HG03460 (cell line): ENCODE results near the gene HS6ST1.

Source experiments
- ATAC-seq: cut with Tn5 transposase; IDR thresholded peaks from one replicate; pipeline ENCODE4 v1.9.1; 2021; ENCODE audit not compliant: unreplicated experiment

Gene HS6ST1

DNA sequence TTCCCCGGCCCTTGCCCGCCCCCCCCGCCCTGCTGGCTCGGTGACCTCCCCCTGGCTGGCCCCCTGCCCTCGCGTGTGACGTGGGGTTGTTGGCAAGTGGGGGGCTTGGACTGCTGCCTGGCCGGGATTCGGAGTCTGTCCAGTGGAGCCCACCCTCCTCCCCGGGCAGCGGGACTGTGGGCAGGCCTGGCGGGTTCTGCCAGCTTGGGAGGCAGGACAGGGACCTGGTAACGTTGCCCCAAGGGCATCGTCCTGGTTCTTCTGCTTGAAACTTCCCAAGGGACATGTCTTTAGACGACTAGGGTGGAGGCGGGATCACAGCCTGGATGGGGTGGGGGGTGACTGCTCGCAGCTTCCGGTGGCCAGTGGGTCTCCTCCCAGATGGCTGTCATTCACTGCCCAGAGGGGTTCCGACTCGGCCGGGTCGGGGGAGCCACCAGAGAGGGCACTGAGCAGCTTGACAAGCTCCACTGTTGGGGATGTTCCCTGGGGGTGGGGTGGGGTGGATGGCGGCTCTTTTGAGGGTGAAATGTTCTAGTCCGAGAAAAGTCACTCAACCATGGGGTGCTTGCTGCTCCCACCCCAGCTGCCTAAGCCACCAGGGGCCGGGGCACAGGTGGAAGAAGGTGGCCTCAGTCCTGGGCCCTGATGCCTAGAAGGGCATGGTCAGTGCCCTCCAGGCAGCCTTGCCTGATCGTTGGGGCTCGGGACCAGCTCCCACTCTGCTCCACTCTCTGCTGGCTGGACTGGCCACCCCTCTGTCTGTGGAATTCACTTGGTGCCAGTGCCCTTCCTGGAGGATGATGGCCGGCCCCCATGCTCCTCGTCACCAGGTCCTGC lies 4.3 kb upstream of the HS6ST1 start:
- no peak for ATAC-seq

DNA sequence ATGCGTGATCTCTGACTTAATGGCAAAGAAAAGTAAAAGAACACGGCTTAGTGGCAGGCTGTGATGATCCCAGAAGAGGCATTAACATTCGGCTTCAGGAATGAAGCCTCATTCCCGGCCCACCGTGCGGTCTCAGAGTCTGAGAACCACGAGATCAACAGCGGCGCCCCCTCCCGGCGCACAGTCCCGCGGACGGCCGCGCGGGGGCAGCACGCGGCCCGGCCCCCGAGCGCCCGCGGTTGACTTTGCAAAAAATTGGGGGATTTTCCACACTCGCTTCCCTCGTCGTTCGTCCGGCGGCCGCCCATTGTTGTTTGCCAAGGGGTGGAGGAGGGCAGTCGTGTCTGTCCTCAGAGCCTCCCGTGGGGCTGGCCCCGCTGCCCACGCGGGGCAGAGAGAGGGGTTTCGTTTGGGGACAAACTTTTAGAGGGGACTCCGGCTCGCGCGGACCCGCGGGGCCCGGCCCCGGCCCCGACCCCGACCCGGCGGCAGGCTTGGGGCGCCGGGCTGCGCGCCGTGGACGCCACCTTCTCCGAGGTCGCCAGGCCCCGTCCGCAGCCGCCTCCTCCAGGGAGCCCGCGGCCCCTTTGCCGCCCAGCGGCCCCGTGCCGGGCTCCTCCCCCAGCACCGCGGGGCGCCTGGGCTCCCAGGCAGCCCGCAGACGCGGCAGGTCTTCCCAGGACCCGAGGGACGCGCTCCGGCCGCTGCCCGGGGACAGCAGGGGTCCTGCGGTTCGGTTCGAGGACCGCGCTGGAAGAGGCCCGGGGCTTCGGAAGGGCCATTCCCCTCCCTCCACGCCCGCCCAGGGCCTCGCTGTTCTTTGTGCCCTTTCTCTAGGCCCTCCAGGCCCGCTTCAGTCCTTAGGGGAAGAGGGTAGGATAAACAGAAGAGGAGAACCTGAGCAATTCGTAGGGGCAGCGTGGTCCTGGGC lies 3.4 kb upstream of the HS6ST1 start:
- peak; percentile 39 for ATAC-seq

DNA sequence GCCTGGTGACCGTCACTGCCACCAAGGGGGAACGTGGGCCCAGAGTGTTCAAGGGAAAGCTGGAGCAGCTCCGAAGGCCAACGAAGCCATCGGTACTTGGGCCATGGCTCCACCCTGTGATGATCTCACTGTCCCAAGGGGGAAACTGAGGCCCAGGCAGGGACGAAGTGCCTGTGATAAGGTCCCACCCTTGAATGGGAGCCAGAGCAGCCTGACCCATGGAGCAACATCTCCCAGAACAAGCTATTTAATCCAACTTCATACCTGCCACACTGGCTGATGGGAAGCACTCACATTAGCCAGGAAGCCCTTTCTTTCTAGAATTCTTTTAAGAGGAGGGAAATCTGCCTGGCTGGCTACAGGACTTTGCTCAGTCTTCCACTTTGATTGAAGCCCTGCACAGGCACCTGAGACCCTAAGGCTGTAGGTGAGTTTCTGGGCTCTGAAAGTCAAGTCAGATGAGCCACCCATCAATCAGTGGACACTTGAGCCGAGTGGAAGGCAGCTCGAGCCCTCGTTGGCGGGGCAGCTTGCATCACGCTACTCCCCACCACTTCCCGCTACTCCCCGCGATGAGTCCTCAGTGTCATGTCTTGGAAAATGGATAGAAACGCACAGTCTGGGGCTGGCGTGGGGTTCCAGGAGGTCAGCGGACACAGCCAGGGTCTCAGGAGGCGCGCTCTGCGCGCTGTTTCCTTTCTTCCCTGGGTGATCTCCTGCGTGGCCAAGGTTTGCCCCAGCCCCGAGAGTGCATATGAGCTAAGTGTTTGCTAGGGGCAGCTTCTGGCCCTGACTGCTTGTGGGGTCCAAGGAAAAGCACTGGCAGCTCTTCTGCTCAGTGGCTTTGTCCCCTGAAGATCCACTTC lies 2.5 kb upstream of the HS6ST1 start:
- ATAC-seq: no peak

DNA sequence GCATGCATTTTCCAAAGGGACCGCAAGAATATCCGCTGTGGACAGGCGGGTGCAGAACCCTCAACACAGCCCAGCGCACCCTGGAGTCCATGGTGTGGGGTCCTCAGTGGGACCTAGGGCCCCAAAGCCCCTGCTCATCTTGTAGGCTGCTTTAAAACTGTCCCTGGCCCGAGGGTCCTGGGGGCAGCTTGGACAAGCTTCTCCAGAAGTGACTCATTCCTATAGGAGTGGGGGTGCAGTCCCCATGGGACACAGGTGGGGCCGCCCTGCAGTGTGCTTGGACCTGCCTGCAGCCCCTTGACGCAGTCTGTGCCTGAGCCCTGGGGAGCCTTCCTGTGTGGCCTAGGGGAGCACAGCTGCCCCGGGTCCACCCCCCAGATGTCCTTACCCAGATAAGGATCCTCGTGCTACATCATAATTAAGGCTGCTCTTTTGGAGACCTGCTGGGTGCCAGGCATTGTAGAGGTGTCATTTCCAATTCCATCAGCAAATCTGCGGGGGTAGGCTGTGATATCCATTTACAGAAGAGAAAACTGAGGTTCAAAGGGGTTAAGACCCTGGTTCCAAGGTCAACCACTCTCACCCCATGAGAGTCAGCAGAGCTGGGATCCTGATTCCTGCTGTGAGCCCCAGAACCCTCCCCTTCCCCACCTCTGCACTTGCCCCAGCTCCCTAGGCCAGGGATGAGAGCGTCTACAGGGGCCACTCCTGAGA lies 1.7 kb upstream of the HS6ST1 start:
- no peak for ATAC-seq

DNA sequence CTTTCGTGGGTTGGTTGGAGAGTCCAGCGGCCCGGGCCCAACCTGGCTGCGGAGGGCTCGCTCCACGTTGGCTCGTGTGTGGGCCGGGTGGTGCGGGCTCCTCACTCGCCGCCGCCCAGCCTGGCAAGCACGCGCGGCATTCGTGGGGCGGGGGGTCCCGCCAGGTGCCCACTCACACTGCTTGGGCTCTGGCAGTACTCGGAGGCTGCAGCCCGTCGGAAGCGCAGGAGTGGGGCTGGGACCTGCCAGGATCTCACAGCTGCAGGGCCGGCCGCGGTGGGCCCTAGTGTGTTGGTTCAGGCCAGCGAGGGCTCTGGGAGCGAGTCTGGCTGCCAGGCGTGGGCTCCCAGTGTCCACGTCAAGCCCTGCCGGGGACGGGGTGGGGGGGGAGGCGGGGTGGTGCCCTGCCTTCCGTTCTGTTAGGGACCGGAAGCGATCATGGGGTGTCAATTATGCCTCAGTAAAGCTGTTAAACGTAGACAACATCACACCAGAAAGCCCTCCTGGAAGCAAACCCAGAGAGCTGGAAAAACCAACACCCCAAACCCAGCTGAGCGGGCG lies 1.0 kb upstream of the HS6ST1 start:
- ATAC-seq: no peak

DNA sequence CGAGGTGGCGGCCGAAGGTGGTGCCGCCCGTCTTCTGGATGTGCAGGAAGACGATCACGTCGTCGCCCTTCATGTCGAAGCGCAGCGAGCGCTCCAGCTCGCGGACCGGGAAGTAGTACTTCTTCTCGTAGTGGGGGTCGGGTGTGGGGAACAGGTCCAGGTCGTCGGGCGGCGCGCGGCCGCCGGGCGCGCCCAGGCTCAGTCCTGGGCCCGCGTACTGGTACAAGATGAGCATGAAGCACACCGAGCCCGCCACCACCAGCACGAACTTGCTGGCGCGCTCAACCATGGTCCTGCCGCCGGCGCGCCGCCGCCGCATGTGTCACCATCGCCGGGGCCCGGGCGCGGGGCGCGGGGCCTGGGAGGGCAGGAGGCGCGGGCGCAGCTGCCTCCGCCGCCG lies 423 bp downstream of the HS6ST1 start:
- peak; percentile 5 for ATAC-seq

DNA sequence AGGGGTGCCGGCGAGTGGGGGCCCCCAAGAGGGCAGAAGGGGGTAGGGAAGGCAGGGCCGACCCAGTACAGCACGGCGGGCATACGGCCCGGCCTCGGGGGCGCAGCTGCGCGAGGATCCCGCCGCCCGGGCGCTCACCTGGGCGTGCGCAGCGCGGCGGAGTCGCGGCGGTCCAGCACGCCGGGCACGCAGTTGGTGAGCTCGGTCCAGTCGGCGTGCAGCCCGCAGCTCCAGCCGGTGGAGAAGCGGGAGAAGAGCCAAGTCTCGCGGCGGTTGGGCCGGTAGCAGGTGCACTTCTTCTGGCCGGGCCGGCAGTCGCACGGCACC lies 806 bp downstream of the HS6ST1 start:
- ATAC-seq: peak; percentile 3

DNA sequence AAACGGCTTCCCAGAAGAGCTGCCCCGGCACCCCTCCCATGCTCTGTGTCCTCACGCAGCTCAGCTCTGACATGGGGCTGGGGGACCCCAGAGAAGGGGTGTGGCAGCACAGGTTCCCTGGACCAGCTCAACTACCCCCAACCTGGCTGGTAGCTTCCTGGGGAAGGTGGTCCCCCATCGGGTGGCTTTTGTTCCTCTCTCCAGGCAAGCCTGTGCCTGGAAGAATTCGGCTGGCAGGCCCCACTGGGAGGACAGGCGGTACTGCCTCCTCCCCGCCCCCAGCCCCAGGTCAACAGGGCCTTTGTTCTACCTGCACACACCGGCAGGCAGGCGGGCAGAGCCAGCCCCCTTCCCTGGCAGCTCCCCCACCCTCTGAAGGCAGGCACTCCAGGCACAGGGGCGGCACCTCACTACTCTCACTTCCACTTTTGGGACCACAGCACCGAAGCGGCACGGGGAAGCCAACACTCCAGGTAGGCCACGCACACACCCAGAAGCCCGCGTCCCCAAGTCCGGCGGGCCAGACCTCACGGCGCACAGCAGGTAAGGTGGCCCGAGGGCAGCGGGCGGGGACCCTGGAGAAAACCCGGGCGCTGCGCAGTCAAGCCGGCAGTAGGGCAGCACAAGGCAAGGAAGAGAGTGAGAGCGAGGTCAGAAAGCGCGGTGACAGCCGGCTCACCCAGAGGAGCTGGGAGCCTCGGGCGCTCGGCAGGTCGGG lies 1.3 kb downstream of the HS6ST1 start:
- peak; percentile 45 for ATAC-seq

DNA sequence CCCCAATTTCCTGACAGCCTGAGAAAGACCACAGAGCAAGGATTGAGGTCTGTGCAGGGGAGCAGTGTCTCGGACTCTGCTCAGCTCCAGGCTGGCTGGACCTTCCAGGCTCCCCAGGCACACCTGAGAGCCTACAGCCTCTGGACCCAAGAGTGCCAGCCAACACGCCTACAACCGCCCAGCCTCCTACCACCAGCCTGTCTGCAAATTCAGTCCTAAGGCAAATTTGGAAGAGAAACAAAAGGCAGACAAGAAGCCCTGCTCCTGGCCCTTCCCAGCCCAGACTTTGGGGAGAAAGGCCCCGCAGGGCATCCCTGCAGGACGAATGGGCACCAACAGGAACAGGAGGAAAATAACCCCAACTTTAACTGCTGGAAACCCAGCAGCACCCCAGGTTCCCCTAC lies 1.9 kb downstream of the HS6ST1 start:
- ATAC-seq: no peak

DNA sequence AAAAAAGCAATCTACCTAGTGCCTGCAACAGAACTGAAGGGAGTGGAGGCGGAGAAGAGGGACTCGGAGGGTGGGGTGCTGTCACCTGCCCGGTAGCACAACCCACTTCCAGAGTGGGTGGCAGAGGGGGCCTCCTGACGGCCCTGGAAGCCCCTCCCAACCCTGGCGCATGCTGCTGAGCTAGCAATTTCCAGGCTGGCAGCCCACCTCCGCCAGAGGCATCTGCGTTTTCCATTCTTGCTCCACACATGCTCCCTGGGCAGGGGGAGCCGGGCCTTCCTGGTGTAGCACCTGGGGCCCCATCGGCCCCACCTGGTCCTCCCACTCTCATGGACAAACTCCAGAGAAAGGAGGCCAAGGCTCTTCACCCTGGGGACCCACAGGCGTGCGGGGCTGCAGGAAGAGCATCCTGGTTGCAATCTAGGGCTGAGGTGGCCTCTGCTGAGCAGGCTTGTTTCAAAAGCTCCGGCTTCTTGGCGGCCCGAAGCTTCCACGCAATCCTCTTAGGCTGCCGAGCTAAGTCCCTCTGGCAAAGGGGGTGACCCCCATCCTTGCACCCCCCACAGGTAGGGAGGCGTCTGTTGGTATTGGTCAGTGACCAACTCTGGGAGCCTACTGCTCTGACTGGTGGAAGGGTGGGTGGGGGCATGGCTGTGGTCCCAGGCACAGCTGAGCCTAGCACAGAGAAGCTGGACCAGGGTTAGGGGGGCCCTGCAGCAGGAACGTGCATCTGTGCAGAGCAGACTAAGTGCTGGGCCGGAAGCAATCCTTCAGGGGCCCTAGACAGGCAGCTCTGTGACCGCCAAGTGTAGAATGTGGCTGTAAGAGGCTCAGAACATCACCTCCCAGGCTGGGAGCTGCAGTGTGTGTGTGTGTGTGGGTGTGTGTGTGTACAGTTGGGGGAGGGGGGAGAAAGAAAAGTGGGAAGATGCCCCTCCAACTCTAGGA lies 2.6 kb downstream of the HS6ST1 start:
- ATAC-seq: no peak

DNA sequence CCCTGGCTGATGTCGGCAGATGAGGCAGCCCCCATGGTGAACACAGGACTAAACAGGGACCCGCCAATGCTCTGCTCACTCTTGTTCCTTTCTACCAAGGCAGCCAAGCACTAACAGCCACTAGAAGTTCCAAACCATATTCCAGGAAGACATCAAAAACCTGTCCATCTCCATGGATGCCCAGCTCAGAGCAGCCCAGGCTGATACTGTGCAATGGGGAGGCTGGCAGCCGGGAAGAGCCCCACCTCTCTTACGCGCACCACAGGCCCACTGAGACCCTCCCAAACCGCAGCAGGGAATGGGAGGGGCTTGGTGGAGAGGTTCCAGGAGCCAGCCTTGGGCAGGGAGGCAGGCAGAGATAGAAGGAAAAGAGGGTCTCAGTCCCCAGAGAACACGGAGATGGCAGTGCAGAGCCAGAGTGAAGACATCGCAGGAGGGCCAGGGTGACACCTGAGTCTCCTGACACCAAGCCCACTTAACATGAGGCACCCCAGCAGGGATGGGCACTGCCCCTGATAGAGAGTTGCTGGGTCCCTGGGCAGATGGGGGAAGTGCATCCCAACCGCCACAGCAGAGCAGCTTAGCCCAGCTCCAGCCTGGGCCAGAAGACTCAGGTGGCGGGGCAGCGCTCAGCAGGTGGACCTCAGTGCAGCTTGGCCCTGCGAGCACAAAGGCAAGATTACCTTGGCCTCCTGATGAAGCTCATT lies 3.4 kb downstream of the HS6ST1 start:
- no peak for ATAC-seq

DNA sequence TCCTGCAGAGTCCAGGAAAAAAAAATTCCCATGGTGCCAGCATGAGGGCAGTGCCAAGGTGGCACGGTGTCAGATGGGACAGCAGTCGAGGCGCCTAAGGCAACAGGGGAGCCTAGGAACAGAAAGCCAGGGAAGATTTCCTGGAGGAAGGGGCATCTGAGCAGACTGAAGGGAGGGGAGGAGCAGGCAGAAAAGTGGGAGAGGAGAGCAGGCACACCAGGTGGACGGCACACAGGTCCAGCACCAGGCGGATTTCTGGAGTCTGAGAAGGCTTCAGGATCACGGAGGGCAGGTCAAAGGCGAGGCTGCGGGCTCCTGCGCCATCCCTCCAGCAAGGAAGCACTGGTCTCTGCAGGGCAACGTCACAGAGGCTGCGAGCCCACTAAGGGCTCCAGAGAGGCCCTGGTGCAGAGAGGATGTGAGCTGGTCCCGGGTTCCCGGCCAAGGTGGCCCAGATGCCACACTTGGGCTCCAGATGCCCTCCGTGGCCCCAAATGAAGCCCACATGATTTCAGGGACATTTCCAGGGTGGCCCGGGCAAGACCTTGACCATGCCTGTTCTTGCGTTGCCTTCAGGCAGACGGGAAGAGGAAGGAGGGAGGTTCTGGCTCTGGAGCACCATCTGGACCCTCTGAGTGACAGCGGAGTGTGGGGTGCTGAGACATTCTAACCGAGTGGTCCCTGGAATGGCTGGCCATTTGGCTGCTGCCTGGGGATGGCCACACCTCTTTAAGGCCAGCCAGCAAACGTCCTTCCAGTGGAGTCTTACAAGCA lies 4.1 kb downstream of the HS6ST1 start:
- ATAC-seq: no peak

DNA sequence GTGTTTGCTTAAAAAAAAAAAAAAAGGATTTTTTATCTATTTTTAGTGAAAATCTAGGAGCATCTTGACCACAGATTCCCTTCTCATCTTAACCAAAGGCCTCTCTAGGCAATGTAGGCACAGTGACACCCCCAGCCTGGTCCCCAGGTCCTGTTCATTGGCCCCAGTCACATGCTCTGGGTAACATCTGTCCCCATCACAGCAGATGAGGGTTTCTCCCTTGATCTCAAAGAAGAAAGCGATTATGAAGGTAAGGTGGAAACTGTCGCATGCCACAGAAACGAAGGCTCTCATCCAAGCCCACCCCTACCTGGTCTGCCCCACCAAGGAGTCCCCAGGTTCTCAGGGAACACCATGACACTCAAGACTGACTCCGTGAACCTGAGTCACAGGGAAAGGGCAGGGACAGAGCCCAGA lies 4.7 kb downstream of the HS6ST1 start:
- no peak for ATAC-seq

DNA sequence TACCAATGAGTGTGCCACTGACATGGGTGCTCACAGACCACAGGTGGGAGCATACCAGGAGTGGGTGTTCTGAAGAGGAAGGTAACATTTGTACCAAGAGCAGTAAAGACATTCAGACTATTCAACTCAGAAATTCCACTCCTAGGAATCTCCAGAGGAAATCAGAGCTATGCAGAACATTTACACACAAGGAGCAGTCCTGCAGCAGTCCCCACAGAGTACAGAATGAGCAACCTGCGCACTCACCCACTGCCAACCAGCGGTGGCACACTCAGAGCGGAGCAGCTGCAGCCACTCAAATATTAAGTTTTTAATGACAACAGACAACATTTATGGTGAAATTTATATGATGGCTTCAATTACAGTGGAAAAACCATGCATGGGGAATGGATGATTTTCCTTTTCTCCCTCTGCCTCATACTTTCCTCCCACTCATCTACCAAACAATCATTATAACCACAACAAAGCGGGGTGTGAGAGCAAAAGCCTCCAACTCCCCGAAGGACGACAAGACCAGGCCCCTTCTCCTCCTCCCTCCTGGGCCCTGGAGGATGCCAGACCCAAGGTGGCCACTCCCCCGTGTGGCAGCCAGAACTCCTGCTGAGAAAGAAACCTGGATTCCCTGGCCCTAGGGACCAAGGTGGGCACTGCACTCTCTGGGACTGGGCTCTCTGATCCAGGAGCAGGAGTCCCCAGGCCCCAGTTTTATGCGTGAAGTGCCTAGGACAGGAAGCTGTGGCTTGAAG lies 5.4 kb downstream of the HS6ST1 start:
- ATAC-seq: no peak

DNA sequence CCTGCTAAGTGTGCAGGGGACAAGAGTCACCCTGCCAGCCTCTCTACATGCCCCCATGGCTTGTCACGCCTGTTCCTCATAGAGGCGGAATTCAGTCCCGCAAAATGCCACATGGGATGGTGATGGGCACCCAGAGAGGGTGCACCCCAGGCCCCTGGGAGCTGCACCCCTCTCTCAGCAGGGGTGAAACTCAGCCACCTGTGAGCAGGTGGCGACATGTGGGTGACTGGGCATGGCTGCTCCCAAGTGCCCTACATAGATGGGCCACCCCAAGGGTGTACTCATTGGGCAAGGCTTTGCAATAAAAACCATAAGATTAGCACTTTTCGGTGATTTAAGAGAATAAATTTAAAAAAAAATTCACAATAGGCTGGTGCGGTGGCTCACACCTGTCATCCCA lies 6.3 kb downstream of the HS6ST1 start:
- ATAC-seq: no peak

DNA sequence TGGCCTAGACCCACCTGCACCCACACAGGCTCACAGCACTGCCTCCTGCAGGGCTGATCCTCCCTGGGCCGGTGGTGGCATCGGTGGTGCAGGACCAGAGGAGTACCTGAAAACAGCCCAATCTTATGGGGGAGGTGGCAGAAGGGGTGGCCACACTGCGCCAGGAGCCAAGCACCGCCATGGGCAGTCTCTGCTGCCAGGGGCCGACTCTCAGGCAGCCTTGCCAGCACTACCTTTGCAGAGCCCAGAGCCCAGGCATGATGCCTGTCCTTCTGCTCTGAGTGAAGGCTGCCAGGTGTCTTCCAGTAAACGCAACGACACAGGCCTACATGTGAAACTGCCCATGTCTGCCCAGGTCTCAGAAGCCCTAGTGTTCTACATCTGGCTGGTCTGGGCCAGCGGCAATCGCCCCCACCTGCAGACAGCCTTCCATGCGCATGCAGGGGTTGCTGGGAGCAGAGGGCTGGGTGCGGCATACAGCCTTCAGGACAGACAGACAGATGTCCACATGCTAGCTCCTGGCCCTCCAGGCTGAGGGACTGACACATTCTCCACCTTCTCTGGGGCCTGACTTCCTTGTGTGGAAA lies 6.8 kb downstream of the HS6ST1 start:
- ATAC-seq: no peak
